ENCODE measurements around the gene ZDHHC5. TPM values are rescaled to one million over a fixed set of nuclear protein-coding genes. Genes with fewer than 3 reads are reported as not detected.
A peak's percentile ranks its signal among the peaks of the same experiment; 100 is the strongest.

Gene ZDHHC5
- total RNA-seq, 1 donor from 2014 or later = 43.4 TPM

Small RNA genes lying within 50 kb of the gene (microRNA-seq; reads per million reads assigned to microRNA genes)
- gene MIR130A = 6,082 reads per million, percentile 93 among the genes with 10 or more reads in this experiment

Other genes starting within 250 kb of the ZDHHC5 start
- gene SLC43A3, start 241.0 kb upstream of the ZDHHC5 start, total RNA-seq = 26.7 TPM
- gene RTN4RL2, start 207.6 kb upstream of the ZDHHC5 start, total RNA-seq = 0.73 TPM
- 2.0 TPM for gene SLC43A1, start 152.4 kb upstream of the ZDHHC5 start, total RNA-seq
- 71.6 TPM for gene TIMM10, start 137.4 kb upstream of the ZDHHC5 start, total RNA-seq
- not detected for gene SMTNL1, start 130.5 kb upstream of the ZDHHC5 start, total RNA-seq
- 15.8 TPM for gene UBE2L6, start 100.4 kb upstream of the ZDHHC5 start, total RNA-seq
- 90.0 TPM for gene SERPING1, start 70.4 kb upstream of the ZDHHC5 start, total RNA-seq
- gene YPEL4, start 18.2 kb upstream of the ZDHHC5 start, total RNA-seq = 0.59 TPM
- 5.8 TPM for gene CLP1, start 10.4 kb upstream of the ZDHHC5 start, total RNA-seq
- 9.9 TPM for gene MED19, start 44.1 kb downstream of the ZDHHC5 start, total RNA-seq
- gene TMX2, start 44.5 kb downstream of the ZDHHC5 start, total RNA-seq = 56.7 TPM
- 85.5 TPM for gene SELENOH, start 73.4 kb downstream of the ZDHHC5 start, total RNA-seq
- not detected for gene BTBD18, start 83.7 kb downstream of the ZDHHC5 start, total RNA-seq
- 73.8 TPM for gene CTNND1, start 93.7 kb downstream of the ZDHHC5 start, total RNA-seq

Measured in cardiac septum (tissue), 1 donor.